ENCODE results near the gene ASAP3. TPM values are rescaled to one million over a fixed set of nuclear protein-coding genes. Genes with fewer than 3 reads are reported as not detected.
A peak's percentile ranks its signal among the peaks of the same experiment; 100 is the strongest.

The ASAP3 gene
- total and polyA plus RNA-seq, 2 of the 4 experiments (the other 2 are of a cell fraction): 18.6 to 18.8 TPM

DNA sequence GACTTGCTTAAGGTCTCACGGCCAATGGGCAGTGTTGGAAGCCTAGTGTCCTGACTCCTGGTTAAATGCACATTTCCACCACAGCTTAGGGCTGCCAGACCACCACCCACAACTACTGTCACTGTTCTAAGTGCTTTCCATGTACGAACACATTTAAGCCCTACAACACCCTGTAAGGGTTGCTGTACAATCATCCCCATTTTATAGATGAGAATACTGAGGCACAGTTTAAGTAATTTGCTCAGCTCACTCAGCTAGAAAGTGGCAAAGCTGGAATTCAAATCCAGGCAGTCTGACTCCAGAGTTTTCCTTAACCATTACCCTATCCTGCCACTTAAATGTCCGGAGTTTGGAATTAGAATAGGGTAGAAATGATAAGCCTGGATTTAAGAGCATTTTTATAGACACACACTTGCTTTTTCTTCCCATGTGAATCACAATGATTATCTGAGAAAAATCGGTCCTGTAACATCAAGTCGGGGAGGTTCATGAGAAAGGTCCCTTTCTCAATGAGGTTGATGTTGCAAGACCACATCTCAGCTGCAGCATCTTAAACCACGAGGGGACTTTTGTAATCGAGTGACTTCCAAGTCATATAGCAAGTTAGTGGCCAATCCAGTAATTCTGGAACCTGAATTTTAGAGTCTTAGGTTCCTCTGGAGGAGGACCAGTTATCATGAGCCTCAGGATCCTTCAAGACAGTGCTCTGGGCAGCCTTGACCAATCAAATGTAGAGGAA, 38.4 kb upstream of the ASAP3 start:
- Histone ChIP-seq H2BK20ac (ENCODE audit: low read depth, low read length) (no peak overlapping the region), H3K9me1 (ENCODE audit: insufficient read depth, low read length) (peaks cover 2% of the 10 kb centered on the region; the same call in 1 of the 2 replicates), H2AK9ac (replicated peaks; ENCODE audit: low read depth, low read length, poor library complexity) (no peak overlapping the region), H3K9me3 (ENCODE audit: control insufficient read depth, insufficient read depth, low read length) (no peaks in the 10 kb centered on the region), H2AK5ac (ENCODE audit: low read depth, low read length) (no peak overlapping the region), H3K79me1 (ENCODE audit: low read depth in 1 of 2, low read length in 2 of 2) (no peaks in the 10 kb centered on the region; a peak in 1 of 4 replicates), H4K20me1 (ENCODE audit: insufficient read depth, low read length) (no peaks in the 10 kb centered on the region), H3K56ac (ENCODE audit: extremely low read depth, insufficient read depth, low read length) (no peak overlapping the region), H4K5ac (ENCODE audit: low read depth, low read length) (no peak overlapping the region), H3K27ac (ENCODE audit: insufficient read depth, low read length) (no peak overlapping the region), H3K36me3 (ENCODE audit: control insufficient read depth, insufficient read depth, low read length) (no peaks in the 10 kb centered on the region), H2BK15ac (ENCODE audit: low read depth, low read length) (no peak overlapping the region), H2BK120ac (ENCODE audit: low read depth, low read length) (no peak overlapping the region), H3K14ac (replicated peaks; ENCODE audit: low read depth, low read length) (no peak overlapping the region), H3K4me3 (ENCODE audit: insufficient read depth, low read depth, low read length) (no peak overlapping the region), H4K8ac (ENCODE audit: low read depth in 2 of 2, low read length in 2 of 2) (no peak overlapping the region), H3K4ac (ENCODE audit: low read depth, low read length) (no peak overlapping the region), H4K91ac (ENCODE audit: insufficient read depth, low read depth, low read length) (no peak overlapping the region), H3K9ac (ENCODE audit: low read depth, low read length) (no peak overlapping the region), H3K23ac (ENCODE audit: low read depth, low read length) (no peak overlapping the region), H3K27me3 (ENCODE audit: control insufficient read depth, insufficient read depth, low read length) (no peaks in the 10 kb centered on the region), H3K4me1 (ENCODE audit: control insufficient read depth, insufficient read depth, low read length) (no peaks in the 10 kb centered on the region), H3K4me2 (ENCODE audit: low read depth, low read length) (no peak overlapping the region), H2BK5ac (ENCODE audit: low read depth, low read length, poor library complexity, severe bottlenecking) (no peak overlapping the region), H2AFZ (replicated peaks; ENCODE audit: low read length, poor library complexity) (peak overlapping the region; percentile 57), H3K18ac (ENCODE audit: low read depth, low read length) (no peak overlapping the region)
- ChIA-PET POLR2A (ENCODE audit: unreplicated experiment) (no interaction called here), CTCF (interaction anchor here (1.1 kb wide), 1 partner anchor 25 kb away, joined by 3 read pairs; no protein-coding TSS in a partner anchor)
- dilution Hi-C loops (cut with HindIII; ENCODE audit: low sequenced_read_pairs, unreplicated experiment): no loop called here
- intact Hi-C loops (cut with micrococcal nuclease): no loop called here
- 94% methylated on average over 2 of the region's 7 CpGs; no CpG with 5 or more reads in 1 of the 2 experiments for WGBS, 2 experiments (ENCODE audit: extremely low coverage in 2 of 2, insufficient read length in 1 of 2)
- BruUV-seq (replicated peaks): no TSS peak
- in situ Hi-C loops (cut with MboI; ENCODE audit: low sequenced_read_pairs): no loop called here
- peak; percentile 16 for DNase-seq
- no peak for ATAC-seq (ENCODE audit: low read depth)
- TF ChIP-seq MAZ (IDR thresholded peaks at IDR 0.05; ENCODE audit: borderline replicate concordance, low read depth, low read length) (no peak), CEBPB (IDR thresholded peaks at IDR 0.05; ENCODE audit: low read depth, low read length) (peak; percentile 12; the same call in 1 of the 2 replicates), CHD1 (IDR thresholded peaks at IDR 0.05; ENCODE audit: low read depth, low read length) (no peak), RAD21 (IDR thresholded peaks at IDR 0.05; ENCODE audit: low read length) (no peak), MXI1 (IDR thresholded peaks at IDR 0.05; ENCODE audit: borderline replicate concordance, low read depth, low read length) (no peak), MAFK (IDR thresholded peaks at IDR 0.05; ENCODE audit: low read depth, low read length) (no peak)
